Uterus (tissue), 2 donors: Measurements from ENCODE around the gene SAMD4A.
"Not testable (repeated sequence)": the region's sequence is repeated elsewhere in the genome, so short reads cannot be mapped to it uniquely, and the experiment has no call there.

Experiments
- CTCF ChIP-seq, 4 experiments: fragments of 200-600 bp in 2 of 4; fragments of 450-650 bp in 2 of 4; sonication (generic) in 2 of 4; IDR thresholded peaks; one replicate each; pipeline ENCODE4 v1.5.1; 2016 to 2019; ENCODE audit warnings: antibody characterized with exemption in 4 of 4, mild to moderate bottlenecking in 2 of 4, moderate library complexity in 1 of 4
- POLR2A ChIP-seq, 2 donors: fragments of 450-650 bp; IDR thresholded peaks; one replicate each; pipeline ENCODE4 v1.6.1; 2016; ENCODE audit warnings: antibody characterized with exemption in 2 of 2, mild to moderate bottlenecking in 1 of 2, moderate library complexity in 1 of 2

GRCh38 chr14:54624005-54624358 is 57.1 kb downstream of the SAMD4A start:
- TF ChIP-seq POLR2A, CTCF (IDR thresholded peaks at IDR 0.05): not testable (repeated sequence)
